ENCODE measurements around the gene NECTIN4. TPM values are rescaled to one million over a fixed set of nuclear protein-coding genes. Genes with fewer than 3 reads are reported as not detected.
A peak's percentile ranks its signal among the peaks of the same experiment; 100 is the strongest.
"Not testable (repeated sequence)": the region's sequence is repeated elsewhere in the genome, so short reads cannot be mapped to it uniquely, and the experiment has no call there.

Gene NECTIN4
- total RNA-seq, 1 donor from 2014 or later = 42.7 TPM

DNA sequence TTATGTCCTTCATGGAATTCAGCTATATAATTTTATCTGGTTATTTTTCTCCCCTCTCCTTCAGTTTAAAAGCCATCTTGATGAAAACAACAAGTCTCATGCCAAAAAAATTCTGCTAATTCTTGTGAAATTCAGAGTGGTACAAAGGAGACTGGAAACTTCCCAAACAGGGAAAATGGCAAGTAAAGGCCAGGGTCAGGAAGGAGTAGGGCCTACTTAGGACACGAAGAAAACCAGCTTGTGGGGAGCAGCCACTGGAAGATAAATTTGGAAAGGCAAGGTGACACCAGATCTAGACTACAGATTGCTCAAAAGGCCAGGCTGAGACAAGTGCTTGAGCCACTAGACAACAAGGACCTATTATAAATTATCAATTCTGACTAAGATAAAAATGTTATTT is 56.9 kb downstream of the NECTIN4 start:
- Histone ChIP-seq H3K27ac (no peak overlapping the region), H3K36me3 (no peaks in the 10 kb centered on the region), H3K4me1 (no peaks in the 10 kb centered on the region), H3K27me3 (no peaks in the 10 kb centered on the region), H3K4me3 (no peak overlapping the region), H3K9me3 (no peaks in the 10 kb centered on the region)
- no peak for DNase-seq (ENCODE audit: extremely low spot score in 2 of 2)
- no peak for TF ChIP-seq POLR2A (IDR thresholded peaks at IDR 0.05)
- no peak for TF ChIP-seq POLR2AphosphoS5 (IDR thresholded peaks at IDR 0.05; ENCODE audit: insufficient read depth in 1 of 2, low read depth in 1 of 2)
- TF ChIP-seq, protein P1, sequence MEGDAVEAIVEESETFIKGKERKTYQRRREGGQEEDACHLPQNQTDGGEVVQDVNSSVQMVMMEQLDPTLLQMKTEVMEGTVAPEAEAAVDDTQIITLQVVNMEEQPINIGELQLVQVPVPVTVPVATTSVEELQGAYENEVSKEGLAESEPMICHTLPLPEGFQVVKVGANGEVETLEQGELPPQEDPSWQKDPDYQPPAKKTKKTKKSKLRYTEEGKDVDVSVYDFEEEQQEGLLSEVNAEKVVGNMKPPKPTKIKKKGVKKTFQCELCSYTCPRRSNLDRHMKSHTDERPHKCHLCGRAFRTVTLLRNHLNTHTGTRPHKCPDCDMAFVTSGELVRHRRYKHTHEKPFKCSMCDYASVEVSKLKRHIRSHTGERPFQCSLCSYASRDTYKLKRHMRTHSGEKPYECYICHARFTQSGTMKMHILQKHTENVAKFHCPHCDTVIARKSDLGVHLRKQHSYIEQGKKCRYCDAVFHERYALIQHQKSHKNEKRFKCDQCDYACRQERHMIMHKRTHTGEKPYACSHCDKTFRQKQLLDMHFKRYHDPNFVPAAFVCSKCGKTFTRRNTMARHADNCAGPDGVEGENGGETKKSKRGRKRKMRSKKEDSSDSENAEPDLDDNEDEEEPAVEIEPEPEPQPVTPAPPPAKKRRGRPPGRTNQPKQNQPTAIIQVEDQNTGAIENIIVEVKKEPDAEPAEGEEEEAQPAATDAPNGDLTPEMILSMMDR (IDR thresholded peaks at IDR 0.05) = no peak
- intact Hi-C loops (cut with DNase I) = no loop called here

- Histone ChIP-seq H3K36me3 (no peaks in the 10 kb centered on the region), H3K27ac (no peak overlapping the region), H3K27me3 (no peaks in the 10 kb centered on the region), H3K4me1 (no peaks in the 10 kb centered on the region), H3K9me3 (no peaks in the 10 kb centered on the region), H3K4me3 (no peak overlapping the region)
- no peak for DNase-seq (ENCODE audit: extremely low spot score in 2 of 2)
- no peak for TF ChIP-seq POLR2A (IDR thresholded peaks at IDR 0.05)
- TF ChIP-seq, protein P1 (IDR thresholded peaks at IDR 0.05) = no peak
- no peak for TF ChIP-seq POLR2AphosphoS5 (IDR thresholded peaks at IDR 0.05; ENCODE audit: insufficient read depth in 1 of 2, low read depth in 1 of 2)
- intact Hi-C loops (cut with DNase I) = no loop called here
Measured at GRCh38 chr1:161031874-161032273, 57.5 kb downstream of the NECTIN4 start.

DNA sequence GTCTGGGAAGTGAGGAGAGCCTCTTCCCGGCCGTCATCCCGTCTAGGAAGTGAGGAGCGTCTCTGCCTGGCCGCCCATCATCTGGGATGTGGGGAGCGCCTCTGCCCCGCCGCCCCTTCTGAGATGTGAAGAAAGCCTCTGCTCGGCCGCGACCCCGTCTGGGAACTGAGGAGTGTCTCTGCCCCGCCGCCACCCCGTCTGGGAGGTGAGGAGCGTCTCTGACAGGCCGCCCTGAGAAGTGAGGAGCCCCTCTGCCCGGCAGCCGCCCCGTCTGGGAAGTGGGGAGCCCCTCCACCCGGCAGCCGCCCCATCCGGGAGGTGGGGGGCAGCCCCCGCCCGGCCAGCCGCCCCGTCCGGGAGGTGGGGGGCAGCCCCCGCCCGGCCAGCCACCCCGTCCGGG is 59.9 kb downstream of the NECTIN4 start:
- H3K4me3 ChIP-seq; DNase-seq (ENCODE audit: extremely low spot score in 2 of 2); intact Hi-C loops (cut with DNase I); H3K36me3 ChIP-seq; H3K27me3 ChIP-seq; H3K9me3 ChIP-seq; H3K27ac ChIP-seq; H3K4me1 ChIP-seq: not testable (repeated sequence)

DNA sequence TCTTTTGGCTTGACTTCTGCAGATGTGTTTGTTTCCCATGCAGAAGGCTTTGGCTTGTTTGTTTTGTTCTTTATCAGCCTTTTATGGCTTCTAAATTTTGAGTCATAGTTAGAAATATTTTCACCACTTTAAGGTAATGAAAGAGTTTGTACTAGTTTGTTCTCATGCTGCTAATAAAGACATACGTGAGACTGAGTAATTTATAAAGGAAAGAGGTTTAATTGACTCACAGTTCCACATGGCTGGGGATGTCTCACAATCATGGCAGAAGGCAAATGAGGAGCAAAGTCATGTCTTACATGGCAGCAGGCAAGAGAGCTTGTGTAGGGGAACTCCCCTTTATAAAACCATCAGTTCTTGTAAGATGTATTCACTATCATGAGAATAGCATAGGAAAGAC is 62.4 kb downstream of the NECTIN4 start:
- H3K27me3 ChIP-seq; H3K9me3 ChIP-seq; H3K4me3 ChIP-seq; intact Hi-C loops (cut with DNase I); H3K27ac ChIP-seq; H3K4me1 ChIP-seq; H3K36me3 ChIP-seq; DNase-seq (ENCODE audit: extremely low spot score in 2 of 2): not testable (repeated sequence)

GRCh38 chr1:161022432-161022831 is 66.9 kb downstream of the NECTIN4 start:
- H3K27me3 ChIP-seq; H3K4me3 ChIP-seq; intact Hi-C loops (cut with DNase I); H3K36me3 ChIP-seq; H3K9me3 ChIP-seq; DNase-seq (ENCODE audit: extremely low spot score in 2 of 2): not testable (repeated sequence)
- Histone ChIP-seq H3K4me1 (peaks cover 21% of the 10 kb centered on the region), H3K27ac (peak overlapping the region; percentile 89)

DNA sequence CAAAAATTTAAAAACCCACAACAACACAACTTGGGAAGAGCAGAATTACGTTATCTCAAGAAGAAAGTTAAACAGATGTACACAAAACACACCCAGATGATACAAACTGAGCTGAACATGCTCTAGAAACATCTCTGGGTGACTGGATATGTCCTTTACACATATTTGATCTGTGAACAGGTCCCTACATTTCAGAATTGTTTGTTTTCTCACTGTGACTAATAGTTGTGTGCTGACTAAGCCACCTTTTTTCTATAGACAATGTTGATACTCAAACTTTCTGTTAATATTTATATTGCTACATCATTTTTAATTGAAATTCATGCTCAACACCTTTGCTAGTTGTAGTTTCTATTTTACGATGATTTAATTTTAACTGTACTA is 67.4 kb downstream of the NECTIN4 start:
- DNase-seq (ENCODE audit: extremely low spot score in 2 of 2) = no peak
- Histone ChIP-seq H3K4me3 (no peak overlapping the region), H3K4me1 (peaks cover 21% of the 10 kb centered on the region), H3K9me3 (no peaks in the 10 kb centered on the region), H3K27ac (peak overlapping the region; percentile 89), H3K27me3 (no peaks in the 10 kb centered on the region), H3K36me3 (no peaks in the 10 kb centered on the region)
- intact Hi-C loops (cut with DNase I) = no loop called here
- no peak for TF ChIP-seq POLR2AphosphoS5 (IDR thresholded peaks at IDR 0.05; ENCODE audit: insufficient read depth in 1 of 2, low read depth in 1 of 2)
- TF ChIP-seq, protein P1 (IDR thresholded peaks at IDR 0.05) = no peak
- no peak for TF ChIP-seq POLR2A (IDR thresholded peaks at IDR 0.05)

All from vagina (tissue), 2 donors.